ENCODE results near the gene TSC1. TPM values are rescaled to one million over a fixed set of nuclear protein-coding genes. Genes with fewer than 3 reads are reported as not detected.

Gene TSC1
- total and polyA plus RNA-seq, 2 donors (not counting 3 experiments of a cell fraction or from before 2014, with no cell fraction given), result 43.9 to 51.2 TPM

- POLR2A ChIA-PET, result no interaction called here
- H4K20me1 ChIP-seq (replicated peaks; ENCODE audit: control insufficient read depth, extremely low read depth, insufficient read depth, low read length), result no peaks in the 10 kb centered on the region
- FAIRE-seq (no peak), DNase-seq (ENCODE audit: low read depth, low spot score) (no peak)
- H3K36me3 ChIP-seq (ENCODE audit: control insufficient read depth in 2 of 2, extremely low read depth in 1 of 2, insufficient read depth in 2 of 2, low read length in 2 of 2), result no peaks in the 10 kb centered on the region
- no peaks in the 10 kb centered on the region for H3K4me1 ChIP-seq (ENCODE audit: control insufficient read depth, extremely low read depth, insufficient read depth, low read length)
- H3K9me3 ChIP-seq (replicated peaks; ENCODE audit: control insufficient read depth, insufficient read depth, low read length), result no peaks in the 10 kb centered on the region
- H3K9ac ChIP-seq (replicated peaks; ENCODE audit: extremely low read depth, insufficient read depth, low read length), result no peak within 1 kb of the TSS
- no peak within 1 kb of the TSS for H3K4me3 ChIP-seq (replicated peaks in 1 of 3; ENCODE audit: insufficient read depth in 1 of 3, low read depth in 1 of 3, low read length in 3 of 3)
- no TSS peak for BruUV-seq (replicated peaks)
- H3K27ac ChIP-seq (ENCODE audit: insufficient read depth, low read depth, low read length), result no peak within 1 kb of the TSS
- H3K4me2 ChIP-seq (ENCODE audit: insufficient read depth, low read length), result no peak within 1 kb of the TSS
- intact Hi-C loops (cut with micrococcal nuclease) (loop anchor here (10.0 kb wide), 1 partner anchor 174 kb away; no protein-coding TSS in a partner anchor), dilution Hi-C loops (cut with MboI; ENCODE audit: extremely low pct_ligation_motif_present, low sequenced_read_pairs) (no loop called here)
- H3K79me2 ChIP-seq (ENCODE audit: control insufficient read depth, insufficient read depth, low read length), result no peaks in the 10 kb centered on the region
- peaks cover 22 to 28% of the 10 kb centered on the region in 2 experiments for H3K27me3 ChIP-seq (ENCODE audit: control insufficient read depth in 2 of 2, insufficient read depth in 2 of 2, low read length in 2 of 2)
- CTCF ChIA-PET, result interaction anchor here (0.8 to 2.5 kb wide), 13 partner anchors 12 to 508 kb away, joined by 3 to 10 read pairs (median 5); partner anchors contain the start of genes AK8 and GTF3C5
- TF ChIP-seq POLR2AphosphoS5 (IDR thresholded peaks at IDR 0.05; ENCODE audit: insufficient read depth, low read depth, low read length) (no peak), JUN (IDR thresholded peaks at IDR 0.05; ENCODE audit: borderline replicate concordance, insufficient read depth, insufficient read length, low read depth) (no peak), MAX (IDR thresholded peaks at IDR 0.05; ENCODE audit: insufficient read depth, insufficient read length) (no peak), MYC (IDR thresholded peaks at IDR 0.05; ENCODE audit: low read depth, low read length) (no peak), CTCF (IDR thresholded peaks at IDR 0.05; ENCODE audit: extremely low read depth in 1 of 2, insufficient read depth in 1 of 2, low read depth in 1 of 2, low read length in 2 of 2) (no peak), GATA2 (IDR thresholded peaks at IDR 0.05; ENCODE audit: insufficient read depth, insufficient read length, low read depth, low read length) (no peak)
- H3K9me1 ChIP-seq (replicated peaks; ENCODE audit: control insufficient read depth, extremely low read depth, insufficient read depth, low read length), result no peaks in the 10 kb centered on the region
- H2AFZ ChIP-seq (ENCODE audit: low read depth, low read length), result no peak within 1 kb of the TSS
These were observed 34.2 kb upstream of the TSC1 start, which contains the start of gene GFI1B for GRCh38 chr9:132978451-132979131. GFI1B (plus strand) TSS chr9:132978694; CDS start chr9:132986679, 7,985 bp downstream.
